Measurements from ENCODE around the gene PICALM.

GRCh38 chr11:85977751-85978160 lies 91.1 kb downstream of the PICALM start:
- TF ChIP-seq POLR2A (IDR thresholded peaks at IDR 0.05) (no peak), CTCF (IDR thresholded peaks at IDR 0.05) (no peak)
